A549 (cell line): ENCODE measurements around the gene RCOR3.

Experiments
- CBX8 ChIP-seq: fragments of 200-600 bp; sonication (generic); IDR thresholded peaks from 2 replicates; pipeline ENCODE4 v1.6.1; 2016
- CEBPB ChIP-seq, 2 experiments: fragments of >200 bp in 1 of 2; sonication (Bioruptor Twin) in 1 of 2; formaldehyde crosslinking in 1 of 2; IDR thresholded peaks; 2 replicates each; pipeline ENCODE4 v1.6.1; 2012 to 2016
- EP300 ChIP-seq, 2 experiments: fragments of >200 bp; sonication (Bioruptor Twin); formaldehyde crosslinking; IDR thresholded peaks; 2 replicates in 1 of 2; 3 replicates in 1 of 2; pipeline ENCODE4 v1.6.1; 2016 to 2017
- JUN ChIP-seq, 2 experiments: fragments of >200 bp; sonication (Bioruptor Twin); formaldehyde crosslinking; IDR thresholded peaks; 2 replicates in 1 of 2; 3 replicates in 1 of 2; pipeline ENCODE4 v1.6.1; 2016 to 2017
- KDM1A ChIP-seq: fragments of 200-600 bp; sonication (generic); IDR thresholded peaks from 2 replicates; pipeline ENCODE4 v1.6.1; 2016; ENCODE audit warnings: low read depth, mild to moderate bottlenecking
- MAFK ChIP-seq: fragments of 450-650 bp; IDR thresholded peaks from 2 replicates; pipeline ENCODE4 v1.6.1; 2014; ENCODE audit not compliant: partially characterized antibody
- PHF8 ChIP-seq: fragments of 200-600 bp; sonication (generic); IDR thresholded peaks from 2 replicates; pipeline ENCODE4 v1.6.1; 2016; ENCODE audit warnings: low read depth, mild to moderate bottlenecking, antibody characterized with exemption, moderate library complexity, borderline replicate concordance
- POLR2A ChIP-seq: IDR thresholded peaks from 2 replicates; pipeline ENCODE4 v1.6.1; 2012; ENCODE audit warnings: mild to moderate bottlenecking, low read length
- RAD21 ChIP-seq, 2 experiments: fragments of >200 bp in 1 of 2; sonication (Bioruptor Twin) in 1 of 2; formaldehyde crosslinking in 1 of 2; IDR thresholded peaks in 1 of 2; conservative IDR thresholded peaks in 1 of 2; 2 replicates in 1 of 2; 3 replicates in 1 of 2; pipeline ENCODE4 v1.6.1; 2012 to 2018; ENCODE audit warnings: inconsistent platforms in 1 of 2
- RARB ChIP-seq: fragments of 250-450 bp; sonication (Bioruptor Pico); IDR thresholded peaks from 2 replicates; pipeline ENCODE4 v1.8.0; 2021; ENCODE audit warnings: mild to moderate bottlenecking, moderate library complexity
- SMC3 ChIP-seq: fragments of >200 bp; sonication (Bioruptor Twin); formaldehyde crosslinking; IDR thresholded peaks from 3 replicates; pipeline ENCODE4 v1.6.1; 2018; ENCODE audit warnings: inconsistent platforms
- TF ChIP-seq, protein P1 (sequence below): fragments of >200 bp; sonication (Bioruptor Twin); formaldehyde crosslinking; IDR thresholded peaks from 3 replicates; pipeline ENCODE4 v1.5.1; 2016
- TF ChIP-seq, protein P2 (sequence below): fragments of 200-600 bp; sonication (generic); IDR thresholded peaks from 2 replicates; pipeline ENCODE4 v1.6.1; 2016; ENCODE audit warnings: antibody characterized with exemption, mild to moderate bottlenecking, moderate library complexity

DNA sequence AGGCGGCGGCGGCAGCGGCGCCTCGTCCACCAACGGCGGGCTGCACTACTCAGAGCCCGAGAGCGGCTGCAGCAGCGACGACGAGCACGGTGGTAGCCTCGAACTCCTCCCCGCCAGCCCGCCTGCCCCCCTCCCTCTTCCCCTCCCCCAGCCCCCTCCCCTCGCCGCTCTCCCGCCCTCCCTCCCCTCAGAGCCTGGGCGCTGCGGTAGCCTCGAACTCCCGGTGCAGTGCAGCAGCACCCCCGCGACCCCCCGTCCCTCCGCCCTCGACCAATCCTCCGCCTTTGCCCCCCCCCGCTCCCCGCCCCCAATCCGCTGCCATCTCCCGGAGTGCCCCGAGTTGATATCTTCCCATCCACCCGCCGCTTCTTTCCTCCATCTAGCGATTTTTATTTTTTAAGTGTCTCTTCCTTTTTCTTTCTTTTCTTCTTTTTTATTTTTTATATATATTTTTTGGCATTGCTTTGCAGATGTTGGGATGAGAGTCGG is 516 bp downstream of the RCOR3 start:
- no peak for TF ChIP-seq RAD21 (conservative IDR thresholded peaks at IDR 0.05 in 1 of 2, IDR thresholded peaks at IDR 0.05 in 1 of 2)
- TF ChIP-seq KDM1A = no peak
- TF ChIP-seq, protein P1, sequence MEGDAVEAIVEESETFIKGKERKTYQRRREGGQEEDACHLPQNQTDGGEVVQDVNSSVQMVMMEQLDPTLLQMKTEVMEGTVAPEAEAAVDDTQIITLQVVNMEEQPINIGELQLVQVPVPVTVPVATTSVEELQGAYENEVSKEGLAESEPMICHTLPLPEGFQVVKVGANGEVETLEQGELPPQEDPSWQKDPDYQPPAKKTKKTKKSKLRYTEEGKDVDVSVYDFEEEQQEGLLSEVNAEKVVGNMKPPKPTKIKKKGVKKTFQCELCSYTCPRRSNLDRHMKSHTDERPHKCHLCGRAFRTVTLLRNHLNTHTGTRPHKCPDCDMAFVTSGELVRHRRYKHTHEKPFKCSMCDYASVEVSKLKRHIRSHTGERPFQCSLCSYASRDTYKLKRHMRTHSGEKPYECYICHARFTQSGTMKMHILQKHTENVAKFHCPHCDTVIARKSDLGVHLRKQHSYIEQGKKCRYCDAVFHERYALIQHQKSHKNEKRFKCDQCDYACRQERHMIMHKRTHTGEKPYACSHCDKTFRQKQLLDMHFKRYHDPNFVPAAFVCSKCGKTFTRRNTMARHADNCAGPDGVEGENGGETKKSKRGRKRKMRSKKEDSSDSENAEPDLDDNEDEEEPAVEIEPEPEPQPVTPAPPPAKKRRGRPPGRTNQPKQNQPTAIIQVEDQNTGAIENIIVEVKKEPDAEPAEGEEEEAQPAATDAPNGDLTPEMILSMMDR = no peak
- TF ChIP-seq POLR2A = no peak
- TF ChIP-seq SMC3 = no peak
- no peak for TF ChIP-seq RARB (CRISPR knock-in tag)
- TF ChIP-seq, protein P2, sequence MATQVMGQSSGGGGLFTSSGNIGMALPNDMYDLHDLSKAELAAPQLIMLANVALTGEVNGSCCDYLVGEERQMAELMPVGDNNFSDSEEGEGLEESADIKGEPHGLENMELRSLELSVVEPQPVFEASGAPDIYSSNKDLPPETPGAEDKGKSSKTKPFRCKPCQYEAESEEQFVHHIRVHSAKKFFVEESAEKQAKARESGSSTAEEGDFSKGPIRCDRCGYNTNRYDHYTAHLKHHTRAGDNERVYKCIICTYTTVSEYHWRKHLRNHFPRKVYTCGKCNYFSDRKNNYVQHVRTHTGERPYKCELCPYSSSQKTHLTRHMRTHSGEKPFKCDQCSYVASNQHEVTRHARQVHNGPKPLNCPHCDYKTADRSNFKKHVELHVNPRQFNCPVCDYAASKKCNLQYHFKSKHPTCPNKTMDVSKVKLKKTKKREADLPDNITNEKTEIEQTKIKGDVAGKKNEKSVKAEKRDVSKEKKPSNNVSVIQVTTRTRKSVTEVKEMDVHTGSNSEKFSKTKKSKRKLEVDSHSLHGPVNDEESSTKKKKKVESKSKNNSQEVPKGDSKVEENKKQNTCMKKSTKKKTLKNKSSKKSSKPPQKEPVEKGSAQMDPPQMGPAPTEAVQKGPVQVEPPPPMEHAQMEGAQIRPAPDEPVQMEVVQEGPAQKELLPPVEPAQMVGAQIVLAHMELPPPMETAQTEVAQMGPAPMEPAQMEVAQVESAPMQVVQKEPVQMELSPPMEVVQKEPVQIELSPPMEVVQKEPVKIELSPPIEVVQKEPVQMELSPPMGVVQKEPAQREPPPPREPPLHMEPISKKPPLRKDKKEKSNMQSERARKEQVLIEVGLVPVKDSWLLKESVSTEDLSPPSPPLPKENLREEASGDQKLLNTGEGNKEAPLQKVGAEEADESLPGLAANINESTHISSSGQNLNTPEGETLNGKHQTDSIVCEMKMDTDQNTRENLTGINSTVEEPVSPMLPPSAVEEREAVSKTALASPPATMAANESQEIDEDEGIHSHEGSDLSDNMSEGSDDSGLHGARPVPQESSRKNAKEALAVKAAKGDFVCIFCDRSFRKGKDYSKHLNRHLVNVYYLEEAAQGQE = no peak
- TF ChIP-seq CBX8 = no peak
- no peak for TF ChIP-seq EP300 (IDR thresholded peaks at IDR 0.05)
- no peak for TF ChIP-seq JUN (IDR thresholded peaks at IDR 0.05)
- no peak for TF ChIP-seq MAFK
- no peak for TF ChIP-seq CEBPB (IDR thresholded peaks at IDR 0.05)
- no peak for TF ChIP-seq PHF8
